HEK293 (cell line): ENCODE data around the gene CHRNA9.

Experiments
- CTCF ChIP-seq: fragments of 450-650 bp; formaldehyde crosslinking; IDR thresholded peaks from 2 replicates; pipeline ENCODE4 v1.5.1; 2016; ENCODE audit warnings: missing biosample characterization, missing genetic modification characterization
- PRDM4 ChIP-seq: fragments of 450-650 bp; formaldehyde crosslinking; IDR thresholded peaks from 2 replicates; pipeline ENCODE4 v1.5.1; 2017; ENCODE audit warnings: missing biosample characterization, missing genetic modification characterization
- ZBTB1 ChIP-seq: fragments of 450-650 bp; formaldehyde crosslinking; IDR thresholded peaks from 2 replicates; pipeline ENCODE4 v1.5.1; 2016; ENCODE audit warnings: missing biosample characterization, missing genetic modification characterization
- ZNF670 ChIP-seq: fragments of 450-650 bp; formaldehyde crosslinking; IDR thresholded peaks from 2 replicates; pipeline ENCODE4 v1.5.1; 2016; ENCODE audit warnings: missing biosample characterization, missing genetic modification characterization, low read depth
- ZNF768 ChIP-seq: fragments of 450-650 bp; formaldehyde crosslinking; IDR thresholded peaks from 2 replicates; pipeline ENCODE4 v1.5.1; 2018; ENCODE audit warnings: missing biosample characterization, mild to moderate bottlenecking, missing genetic modification characterization
- TF ChIP-seq, protein P1 (sequence below): fragments of 450-650 bp; formaldehyde crosslinking; IDR thresholded peaks from 2 replicates; pipeline ENCODE4 v1.5.1; 2017; ENCODE audit warnings: missing biosample characterization, missing genetic modification characterization
- TF ChIP-seq, protein P2 (sequence below): fragments of 450-650 bp; formaldehyde crosslinking; IDR thresholded peaks from 2 replicates; pipeline ENCODE4 v1.5.1; 2016; ENCODE audit warnings: missing biosample characterization, missing genetic modification characterization

GRCh38 chr4:40394236-40394635 lies 59.1 kb downstream of the CHRNA9 start:
- TF ChIP-seq, protein P1, sequence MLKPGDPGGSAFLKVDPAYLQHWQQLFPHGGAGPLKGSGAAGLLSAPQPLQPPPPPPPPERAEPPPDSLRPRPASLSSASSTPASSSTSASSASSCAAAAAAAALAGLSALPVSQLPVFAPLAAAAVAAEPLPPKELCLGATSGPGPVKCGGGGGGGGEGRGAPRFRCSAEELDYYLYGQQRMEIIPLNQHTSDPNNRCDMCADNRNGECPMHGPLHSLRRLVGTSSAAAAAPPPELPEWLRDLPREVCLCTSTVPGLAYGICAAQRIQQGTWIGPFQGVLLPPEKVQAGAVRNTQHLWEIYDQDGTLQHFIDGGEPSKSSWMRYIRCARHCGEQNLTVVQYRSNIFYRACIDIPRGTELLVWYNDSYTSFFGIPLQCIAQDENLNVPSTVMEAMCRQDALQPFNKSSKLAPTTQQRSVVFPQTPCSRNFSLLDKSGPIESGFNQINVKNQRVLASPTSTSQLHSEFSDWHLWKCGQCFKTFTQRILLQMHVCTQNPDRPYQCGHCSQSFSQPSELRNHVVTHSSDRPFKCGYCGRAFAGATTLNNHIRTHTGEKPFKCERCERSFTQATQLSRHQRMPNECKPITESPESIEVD (tag by site-specific recombination), result no peak
- TF ChIP-seq ZBTB1 (tag by site-specific recombination), result no peak
- TF ChIP-seq, protein P2, sequence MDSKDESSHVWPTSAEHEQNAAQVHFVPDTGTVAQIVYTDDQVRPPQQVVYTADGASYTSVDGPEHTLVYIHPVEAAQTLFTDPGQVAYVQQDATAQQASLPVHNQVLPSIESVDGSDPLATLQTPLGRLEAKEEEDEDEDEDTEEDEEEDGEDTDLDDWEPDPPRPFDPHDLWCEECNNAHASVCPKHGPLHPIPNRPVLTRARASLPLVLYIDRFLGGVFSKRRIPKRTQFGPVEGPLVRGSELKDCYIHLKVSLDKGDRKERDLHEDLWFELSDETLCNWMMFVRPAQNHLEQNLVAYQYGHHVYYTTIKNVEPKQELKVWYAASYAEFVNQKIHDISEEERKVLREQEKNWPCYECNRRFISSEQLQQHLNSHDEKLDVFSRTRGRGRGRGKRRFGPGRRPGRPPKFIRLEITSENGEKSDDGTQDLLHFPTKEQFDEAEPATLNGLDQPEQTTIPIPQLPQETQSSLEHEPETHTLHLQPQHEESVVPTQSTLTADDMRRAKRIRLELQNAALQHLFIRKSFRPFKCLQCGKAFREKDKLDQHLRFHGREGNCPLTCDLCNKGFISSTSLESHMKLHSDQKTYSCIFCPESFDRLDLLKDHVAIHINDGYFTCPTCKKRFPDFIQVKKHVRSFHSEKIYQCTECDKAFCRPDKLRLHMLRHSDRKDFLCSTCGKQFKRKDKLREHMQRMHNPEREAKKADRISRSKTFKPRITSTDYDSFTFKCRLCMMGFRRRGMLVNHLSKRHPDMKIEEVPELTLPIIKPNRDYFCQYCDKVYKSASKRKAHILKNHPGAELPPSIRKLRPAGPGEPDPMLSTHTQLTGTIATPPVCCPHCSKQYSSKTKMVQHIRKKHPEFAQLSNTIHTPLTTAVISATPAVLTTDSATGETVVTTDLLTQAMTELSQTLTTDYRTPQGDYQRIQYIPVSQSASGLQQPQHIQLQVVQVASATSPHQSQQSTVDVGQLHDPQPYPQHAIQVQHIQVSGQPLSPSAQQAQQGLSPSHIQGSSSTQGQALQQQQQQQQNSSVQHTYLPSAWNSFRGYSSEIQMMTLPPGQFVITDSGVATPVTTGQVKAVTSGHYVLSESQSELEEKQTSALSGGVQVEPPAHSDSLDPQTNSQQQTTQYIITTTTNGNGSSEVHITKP (tag by site-specific recombination), result no peak
- no peak for TF ChIP-seq CTCF (tag by site-specific recombination)
- no peak for TF ChIP-seq ZNF768 (tag by site-specific recombination)
- TF ChIP-seq PRDM4 (tag by site-specific recombination), result no peak
- TF ChIP-seq ZNF670 (tag by site-specific recombination), result no peak
